Right atrium auricular region (tissue), 2 donors: ENCODE measurements around the gene SRSF4. TPM values are rescaled to one million over a fixed set of nuclear protein-coding genes. Genes with fewer than 3 reads are reported as not detected.

Experiments used
- DNase-seq: peaks from one replicate; pipeline ENCODE4 v3.0.0-alpha.2; 2019; ENCODE audit warnings: low spot score
- H3K27ac ChIP-seq, 2 donors: fragments of 200-600 bp; sonication (generic); 1 replicate in 1 of 2; 2 replicates in 1 of 2; pipeline ENCODE4 v1.5.1; 2016 to 2019
- H3K27me3 ChIP-seq, 2 donors: fragments of 200-600 bp; sonication (generic); one replicate each; pipeline versions ENCODE4 v1.5.1 to v1.6.0; 2017 to 2019
- H3K36me3 ChIP-seq: fragments of 200-600 bp; sonication (generic); one replicate; pipeline ENCODE4 v1.5.1; 2016
- H3K4me1 ChIP-seq, 2 donors: fragments of 200-600 bp; sonication (generic); one replicate each; pipeline versions ENCODE4 v1.5.1 to v1.6.0; 2017 to 2019
- H3K4me3 ChIP-seq, 2 donors: fragments of 200-600 bp; sonication (generic); 1 replicate in 1 of 2; 2 replicates in 1 of 2; pipeline ENCODE4 v1.5.1; 2017 to 2019; ENCODE audit warnings: mild to moderate bottlenecking in 1 of 2, moderate library complexity in 1 of 2
- H3K9me3 ChIP-seq, 2 donors: fragments of 200-600 bp; sonication (generic); one replicate each; pipeline ENCODE4 v1.5.1; 2019
- CTCF ChIP-seq, 2 donors: fragments of 200-600 bp; sonication (generic); IDR thresholded peaks; one replicate each; pipeline ENCODE4 v1.5.1; 2019; ENCODE audit warnings: antibody characterized with exemption in 2 of 2
- total RNA-seq, 2 donors: library from RNA; depleted of rRNA; stranded (reverse); fragments of >200 nt; gene quantifications; one replicate each; pipeline ENCODE4 v1.1.0, GENCODE V29; 2016

Gene SRSF4
- total RNA-seq, 2 donors from 2014 or later = 44.2 to 48.1 TPM

- no peaks in the 10 kb centered on the region for H3K27me3 ChIP-seq
- H3K4me3 ChIP-seq = no peak overlapping the region
- H3K4me1 ChIP-seq = no peaks in the 10 kb centered on the region
- H3K9me3 ChIP-seq = no peaks in the 10 kb centered on the region
- TF ChIP-seq CTCF (IDR thresholded peaks at IDR 0.05) = no peak
- DNase-seq = no peak
- H3K36me3 ChIP-seq = peaks cover 36% of the 10 kb centered on the region
- no peak overlapping the region for H3K27ac ChIP-seq
These were observed 26.7 kb upstream of the SRSF4 start for GRCh38 chr1:29208442-29208841.

GRCh38 chr1:29202584-29203340, 21.1 kb upstream of the SRSF4 start:
- Histone ChIP-seq H3K9me3 (no peaks in the 10 kb centered on the region), H3K36me3 (peaks cover 51% of the 10 kb centered on the region), H3K4me1 (peaks cover 0 to 9% of the 10 kb centered on the region in 2 donors), H3K4me3 (no peak overlapping the region), H3K27ac (peak overlapping the region; percentile 67 to 83), H3K27me3 (no peaks in the 10 kb centered on the region)
- peak; percentile 75 to 95 for TF ChIP-seq CTCF (IDR thresholded peaks at IDR 0.05)
- DNase-seq = peak; percentile 97

- DNase-seq = no peak
- no peaks in the 10 kb centered on the region for H3K27me3 ChIP-seq
- H3K4me1 ChIP-seq = peaks cover 0 to 9% of the 10 kb centered on the region in 2 donors
- peak overlapping the region; percentile 67 to 83 for H3K27ac ChIP-seq
- H3K4me3 ChIP-seq = no peak overlapping the region
- peaks cover 51% of the 10 kb centered on the region for H3K36me3 ChIP-seq
- no peaks in the 10 kb centered on the region for H3K9me3 ChIP-seq
- TF ChIP-seq CTCF (IDR thresholded peaks at IDR 0.05) = no peak
These were observed 20.4 kb upstream of the SRSF4 start for GRCh38 chr1:29202053-29202452.

- peaks cover 50% of the 10 kb centered on the region for H3K36me3 ChIP-seq
These were observed 19.9 kb upstream of the SRSF4 start for GRCh38 chr1:29201595-29202051.

GRCh38 chr1:29200906-29201594, 19.4 kb upstream of the SRSF4 start:
- no peaks in the 10 kb centered on the region for H3K9me3 ChIP-seq
- no peak overlapping the region for H3K4me3 ChIP-seq
- peaks cover 44% of the 10 kb centered on the region for H3K36me3 ChIP-seq
- no peak overlapping the region for H3K27ac ChIP-seq
- no peak for DNase-seq
- H3K4me1 ChIP-seq = peaks cover 0 to 9% of the 10 kb centered on the region in 2 donors
- no peak for TF ChIP-seq CTCF (IDR thresholded peaks at IDR 0.05)
- H3K27me3 ChIP-seq = no peaks in the 10 kb centered on the region

More at GRCh38 chr1:29201595-29202051, 19.9 kb upstream of the SRSF4 start:
- DNase-seq = no peak
- Histone ChIP-seq H3K27ac (peak overlapping the region; percentile 67 to 83), H3K4me3 (no peak overlapping the region), H3K27me3 (no peaks in the 10 kb centered on the region), H3K9me3 (no peaks in the 10 kb centered on the region), H3K4me1 (peaks cover 0 to 9% of the 10 kb centered on the region in 2 donors)
- no peak for TF ChIP-seq CTCF (IDR thresholded peaks at IDR 0.05)
